Measurements from ENCODE around the gene COL26A1. TPM values are rescaled to one million over a fixed set of nuclear protein-coding genes. Genes with fewer than 3 reads are reported as not detected.

Gene COL26A1
- total RNA-seq, 6 experiments from 2014 or later, result 1.4 to 5.4 (median 3.0) TPM

DNA sequence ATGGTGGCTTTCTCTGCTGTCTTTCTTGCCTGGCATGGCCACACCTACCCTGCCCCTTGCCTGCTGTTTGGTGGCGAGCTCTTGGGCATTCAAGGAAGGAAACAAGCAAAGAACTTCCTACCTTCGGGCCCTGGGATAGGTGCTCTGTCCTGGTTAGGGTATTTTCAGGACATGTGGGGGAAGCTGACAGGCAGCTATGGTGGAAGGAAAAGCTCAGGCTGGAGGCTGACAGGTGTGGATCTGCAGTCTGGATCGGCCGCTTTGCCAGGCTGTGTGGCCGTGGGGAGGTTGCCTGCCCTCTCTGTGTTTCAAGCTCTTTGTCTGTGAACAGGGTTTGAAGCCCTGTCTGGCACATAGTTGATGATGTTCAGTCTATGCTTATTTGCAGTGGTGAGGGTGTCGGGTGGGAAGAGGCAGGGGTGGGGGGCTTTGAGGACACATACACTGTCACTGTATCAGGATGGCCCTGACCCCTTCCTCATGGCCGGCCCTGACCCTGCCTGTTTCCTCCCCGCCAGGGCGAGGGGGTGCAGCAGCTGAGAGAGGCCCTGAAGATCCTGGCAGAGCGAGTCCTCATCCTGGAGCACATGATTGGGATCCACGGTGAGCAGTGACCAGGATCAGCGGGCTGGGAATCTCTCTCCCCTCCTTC lies 192.7 kb downstream of the COL26A1 start:
- Histone ChIP-seq H3K4me3 (no peak overlapping the region), H3K27ac (no peak overlapping the region), H3K27me3 (no peaks in the 10 kb centered on the region), H3K36me3 (no peaks in the 10 kb centered on the region), H3K9me3 (no peaks in the 10 kb centered on the region), H3K4me1 (no peaks in the 10 kb centered on the region)
- WGBS (ENCODE audit: insufficient coverage, low coverage, low lambda C conversion rate, missing lambda C conversion rate), result 50% methylated on average over 1 of the region's 12 CpGs
- DNase-seq (peak in 2 of 3 donors; percentile 33), ATAC-seq (no peak)
- no peak for TF ChIP-seq POLR2A (IDR thresholded peaks at IDR 0.05)
- TF ChIP-seq, protein P1, sequence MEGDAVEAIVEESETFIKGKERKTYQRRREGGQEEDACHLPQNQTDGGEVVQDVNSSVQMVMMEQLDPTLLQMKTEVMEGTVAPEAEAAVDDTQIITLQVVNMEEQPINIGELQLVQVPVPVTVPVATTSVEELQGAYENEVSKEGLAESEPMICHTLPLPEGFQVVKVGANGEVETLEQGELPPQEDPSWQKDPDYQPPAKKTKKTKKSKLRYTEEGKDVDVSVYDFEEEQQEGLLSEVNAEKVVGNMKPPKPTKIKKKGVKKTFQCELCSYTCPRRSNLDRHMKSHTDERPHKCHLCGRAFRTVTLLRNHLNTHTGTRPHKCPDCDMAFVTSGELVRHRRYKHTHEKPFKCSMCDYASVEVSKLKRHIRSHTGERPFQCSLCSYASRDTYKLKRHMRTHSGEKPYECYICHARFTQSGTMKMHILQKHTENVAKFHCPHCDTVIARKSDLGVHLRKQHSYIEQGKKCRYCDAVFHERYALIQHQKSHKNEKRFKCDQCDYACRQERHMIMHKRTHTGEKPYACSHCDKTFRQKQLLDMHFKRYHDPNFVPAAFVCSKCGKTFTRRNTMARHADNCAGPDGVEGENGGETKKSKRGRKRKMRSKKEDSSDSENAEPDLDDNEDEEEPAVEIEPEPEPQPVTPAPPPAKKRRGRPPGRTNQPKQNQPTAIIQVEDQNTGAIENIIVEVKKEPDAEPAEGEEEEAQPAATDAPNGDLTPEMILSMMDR (IDR thresholded peaks at IDR 0.05), result no peak
- intact Hi-C loops (cut with DNase I), result loop anchor here in 1 of 2 donors (10.0 kb wide), 1 partner anchor 109 kb away; no protein-coding TSS in a partner anchor

DNA sequence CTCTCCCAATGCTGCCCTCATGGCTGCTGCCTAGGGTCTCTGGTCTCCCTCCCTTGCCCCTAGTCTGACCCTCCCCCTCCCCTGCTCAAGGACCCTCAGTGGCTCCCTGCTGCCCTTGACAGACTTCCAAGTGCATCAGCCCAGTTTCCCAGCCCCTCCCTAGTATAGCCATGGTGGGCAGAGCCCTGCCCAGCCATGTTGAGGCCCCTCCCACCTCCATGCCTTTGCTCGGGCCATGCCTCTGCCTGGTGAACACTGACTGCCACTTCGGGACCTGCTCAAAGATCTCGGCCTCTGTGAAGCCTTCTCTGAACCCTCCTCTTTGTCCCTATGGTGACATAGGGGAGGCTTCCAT lies 193.2 kb downstream of the COL26A1 start:
- ATAC-seq, result no peak
- no CpG with 5 or more reads among the region's 3 CpGs for WGBS (ENCODE audit: insufficient coverage, low coverage, low lambda C conversion rate, missing lambda C conversion rate)

DNA sequence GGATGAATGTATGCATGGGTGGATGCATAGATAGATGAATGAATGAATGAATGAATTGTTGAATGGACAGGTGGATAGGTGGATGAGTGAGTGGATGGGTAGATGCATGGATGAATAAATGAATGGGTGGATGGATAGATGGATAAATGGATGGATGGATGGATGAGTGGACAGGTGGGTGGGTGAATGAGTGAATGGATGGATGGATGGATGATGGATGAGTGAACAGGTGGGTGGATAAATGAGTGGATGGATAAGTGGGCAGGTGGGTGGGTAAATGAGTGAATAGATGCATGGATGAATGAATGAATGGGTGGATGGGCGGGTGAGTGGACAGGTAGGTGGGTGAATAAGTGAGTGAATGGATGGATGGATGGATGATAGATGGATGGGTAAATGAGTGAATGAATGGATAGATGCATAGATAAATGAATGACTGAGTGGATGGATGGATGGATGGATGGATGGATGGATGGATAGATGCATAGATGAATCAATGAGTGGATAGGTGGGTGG lies 193.8 kb downstream of the COL26A1 start:
- Histone ChIP-seq H3K4me3 (no peak overlapping the region), H3K27me3 (no peaks in the 10 kb centered on the region), H3K9me3 (no peaks in the 10 kb centered on the region), H3K36me3 (no peaks in the 10 kb centered on the region), H3K27ac (no peak overlapping the region), H3K4me1 (no peaks in the 10 kb centered on the region)
- intact Hi-C loops (cut with DNase I), result loop anchor here in 1 of 2 donors (10.0 kb wide), 1 partner anchor 108 kb away; no protein-coding TSS in a partner anchor
- DNase-seq (no peak), ATAC-seq (no peak)
- TF ChIP-seq, protein P1 (IDR thresholded peaks at IDR 0.05), result no peak
- TF ChIP-seq POLR2A (IDR thresholded peaks at IDR 0.05), result no peak
- 67% methylated on average over 1 of the region's 1 CpG for WGBS (ENCODE audit: insufficient coverage, low coverage, low lambda C conversion rate, missing lambda C conversion rate)

More for the DNA sequence above, 193.2 kb downstream of the COL26A1 start:
- TF ChIP-seq, protein P1 (IDR thresholded peaks at IDR 0.05), result no peak
- TF ChIP-seq POLR2A (IDR thresholded peaks at IDR 0.05), result no peak
- Histone ChIP-seq H3K27ac (no peak overlapping the region), H3K36me3 (no peaks in the 10 kb centered on the region), H3K4me1 (no peaks in the 10 kb centered on the region), H3K4me3 (no peak overlapping the region), H3K9me3 (no peaks in the 10 kb centered on the region), H3K27me3 (no peaks in the 10 kb centered on the region)
- intact Hi-C loops (cut with DNase I), result loop anchor here in 1 of 2 donors (10.0 kb wide), 1 partner anchor 109 kb away; no protein-coding TSS in a partner anchor
- peak in 1 of 3 donors; percentile 17 for DNase-seq

DNA sequence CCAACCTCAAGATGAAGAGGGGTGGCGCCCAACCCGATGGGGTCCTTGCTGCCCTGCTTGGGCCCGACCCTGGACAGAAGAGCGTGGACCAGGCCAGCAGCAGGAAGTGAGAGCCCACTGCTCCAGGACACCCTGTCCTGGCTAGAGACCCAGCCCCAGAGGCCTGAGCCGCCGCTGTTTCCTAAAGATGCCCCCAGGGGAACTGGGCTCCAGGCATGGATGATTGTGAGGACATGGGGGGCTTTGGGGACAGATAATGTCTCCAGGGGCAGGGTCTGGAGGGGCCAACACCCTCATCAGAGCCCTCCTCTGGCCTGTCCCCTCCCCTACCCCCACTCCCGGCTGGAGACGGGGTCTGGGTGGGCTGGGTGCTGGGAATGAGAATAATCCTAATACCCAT lies 194.7 kb downstream of the COL26A1 start:
- WGBS (ENCODE audit: insufficient coverage, low coverage, low lambda C conversion rate, missing lambda C conversion rate), result 100% methylated on average over 1 of the region's 8 CpGs
- Histone ChIP-seq H3K4me1 (no peaks in the 10 kb centered on the region), H3K9me3 (no peaks in the 10 kb centered on the region), H3K27ac (no peak overlapping the region), H3K4me3 (no peak overlapping the region), H3K27me3 (no peaks in the 10 kb centered on the region), H3K36me3 (no peaks in the 10 kb centered on the region)
- no peak for TF ChIP-seq POLR2A (IDR thresholded peaks at IDR 0.05)
- TF ChIP-seq, protein P1 (IDR thresholded peaks at IDR 0.05), result no peak
- DNase-seq (peak in 1 of 3 donors; percentile 28), ATAC-seq (no peak)
- intact Hi-C loops (cut with DNase I), result loop anchor here in 1 of 2 donors (10.0 kb wide), 1 partner anchor 107 kb away; no protein-coding TSS in a partner anchor
